Activated gamma-delta T cell treated with Interleukin-2 at 50 U/mL for 16 hours (primary cell): ENCODE results near the gene KRTAP10-7.
"Not testable (repeated sequence)": the region's sequence is repeated elsewhere in the genome, so short reads cannot be mapped to it uniquely, and the experiment has no call there.

Experiments
- DNase-seq: peaks from one replicate; pipeline ENCODE4 v3.0.0-alpha.2; 2020

The KRTAP10-7 gene

DNA sequence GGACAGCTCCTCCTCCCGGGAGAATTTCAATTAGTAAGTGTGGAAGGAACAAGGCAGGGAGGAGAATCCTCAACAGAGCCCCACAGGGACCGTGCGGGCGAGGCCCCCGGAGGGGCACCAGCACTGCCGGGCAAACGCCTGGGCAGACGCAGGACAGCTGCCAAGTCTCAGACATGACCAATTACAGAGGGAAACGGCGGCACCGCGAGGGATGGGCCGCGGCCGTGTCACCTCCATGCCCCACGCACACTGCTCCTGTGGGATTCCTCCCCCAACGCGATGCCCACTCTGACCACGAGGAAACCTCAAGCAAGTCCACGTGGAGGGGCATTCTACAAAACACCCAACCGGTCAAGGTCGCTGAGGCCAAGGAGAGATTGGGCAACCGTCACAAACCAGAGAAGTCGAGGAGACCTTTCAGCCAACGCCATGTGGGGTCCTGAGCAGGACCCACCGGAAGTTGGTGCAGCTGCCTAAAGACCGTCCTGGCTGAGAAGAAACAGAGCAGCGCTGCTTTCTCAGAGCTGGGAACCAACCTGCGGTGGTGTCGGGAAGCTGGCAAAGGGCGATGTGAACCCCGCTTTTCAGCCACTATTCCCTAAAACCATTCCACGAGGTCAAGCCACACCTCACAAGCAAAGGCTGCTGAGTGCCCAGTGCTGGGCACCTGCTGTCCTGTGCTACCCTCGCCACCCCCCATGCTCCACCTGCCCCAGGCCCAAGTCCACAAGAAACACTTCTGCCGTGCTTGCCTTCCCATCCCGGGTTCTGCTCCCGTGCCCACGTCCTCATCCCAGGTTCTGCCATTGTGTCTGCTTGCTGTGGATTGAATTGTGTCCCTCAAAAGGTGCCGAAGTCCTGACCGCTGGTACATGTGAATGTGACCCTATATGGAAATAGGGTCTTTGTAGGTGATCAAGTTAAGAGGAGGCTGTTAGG lies 28.3 kb upstream of the KRTAP10-7 start:
- no peak for DNase-seq

DNA sequence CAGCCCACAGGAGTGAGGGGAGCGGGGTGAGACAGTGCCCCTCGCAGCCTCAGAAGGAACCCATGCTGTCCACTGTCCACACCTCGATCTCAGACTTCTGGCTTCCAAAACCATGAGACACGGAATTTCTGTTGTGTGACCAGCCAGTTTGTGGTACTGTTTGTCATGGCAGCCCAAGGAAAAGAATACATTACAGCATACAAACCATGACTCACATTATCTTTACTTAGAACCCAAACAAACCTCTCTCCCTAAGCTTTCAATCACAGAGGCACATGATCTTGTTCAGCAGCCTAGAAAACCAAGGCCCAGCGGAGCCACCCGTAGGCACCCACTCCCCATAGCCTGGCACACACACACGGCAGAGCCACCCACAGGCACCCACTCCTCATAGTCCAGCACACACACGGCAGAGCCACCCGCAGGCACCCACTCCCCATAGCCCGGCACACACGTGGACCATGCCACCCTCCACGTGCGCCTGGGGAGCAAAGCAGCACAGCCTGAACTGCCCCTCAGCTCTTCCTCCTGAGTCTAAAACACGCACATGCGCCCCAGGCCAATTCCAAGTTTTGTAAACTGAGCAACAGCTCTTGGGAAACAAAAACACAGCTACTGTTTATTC lies 27.3 kb upstream of the KRTAP10-7 start:
- no peak for DNase-seq

DNA sequence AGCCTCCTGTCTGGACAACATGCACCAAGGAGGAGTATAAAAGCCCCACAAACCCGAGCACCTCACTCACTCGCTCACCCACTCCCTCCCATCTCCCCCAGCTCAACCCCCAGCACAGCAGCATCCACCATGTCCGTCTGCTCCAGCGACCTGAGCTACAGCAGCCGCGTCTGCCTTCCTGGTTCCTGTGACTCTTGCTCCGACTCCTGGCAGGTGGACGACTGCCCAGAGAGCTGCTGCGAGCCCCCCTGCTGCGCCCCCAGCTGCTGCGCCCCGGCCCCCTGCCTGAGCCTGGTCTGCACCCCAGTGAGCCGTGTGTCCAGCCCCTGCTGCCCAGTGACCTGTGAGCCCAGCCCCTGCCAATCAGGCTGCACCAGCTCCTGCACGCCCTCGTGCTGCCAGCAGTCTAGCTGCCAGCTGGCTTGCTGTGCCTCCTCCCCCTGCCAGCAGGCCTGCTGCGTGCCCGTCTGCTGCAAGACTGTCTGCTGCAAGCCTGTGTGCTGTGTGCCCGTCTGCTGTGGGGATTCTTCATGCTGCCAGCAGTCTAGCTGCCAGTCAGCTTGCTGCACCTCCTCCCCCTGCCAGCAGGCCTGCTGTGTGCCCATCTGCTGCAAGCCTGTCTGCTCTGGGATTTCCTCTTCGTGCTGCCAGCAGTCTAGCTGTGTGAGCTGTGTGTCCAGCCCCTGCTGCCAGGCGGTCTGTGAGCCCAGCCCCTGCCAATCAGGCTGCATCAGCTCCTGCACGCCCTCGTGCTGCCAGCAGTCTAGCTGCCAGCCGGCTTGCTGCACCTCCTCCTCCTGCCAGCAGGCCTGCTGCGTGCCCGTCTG lies 26.6 kb upstream of the KRTAP10-7 start, which contains the start of gene KRTAP10-4:
Gene KRTAP10-4, plus strand, starts transcription at position 100 of the 827 bp plus-strand sequence. Its CDS starts 30 bp downstream, at position 130.
- not testable (repeated sequence) for DNase-seq

- no peak for DNase-seq
These were observed 25.7 kb upstream of the KRTAP10-7 start for GRCh38 chr21:44574457-44575306.

DNA sequence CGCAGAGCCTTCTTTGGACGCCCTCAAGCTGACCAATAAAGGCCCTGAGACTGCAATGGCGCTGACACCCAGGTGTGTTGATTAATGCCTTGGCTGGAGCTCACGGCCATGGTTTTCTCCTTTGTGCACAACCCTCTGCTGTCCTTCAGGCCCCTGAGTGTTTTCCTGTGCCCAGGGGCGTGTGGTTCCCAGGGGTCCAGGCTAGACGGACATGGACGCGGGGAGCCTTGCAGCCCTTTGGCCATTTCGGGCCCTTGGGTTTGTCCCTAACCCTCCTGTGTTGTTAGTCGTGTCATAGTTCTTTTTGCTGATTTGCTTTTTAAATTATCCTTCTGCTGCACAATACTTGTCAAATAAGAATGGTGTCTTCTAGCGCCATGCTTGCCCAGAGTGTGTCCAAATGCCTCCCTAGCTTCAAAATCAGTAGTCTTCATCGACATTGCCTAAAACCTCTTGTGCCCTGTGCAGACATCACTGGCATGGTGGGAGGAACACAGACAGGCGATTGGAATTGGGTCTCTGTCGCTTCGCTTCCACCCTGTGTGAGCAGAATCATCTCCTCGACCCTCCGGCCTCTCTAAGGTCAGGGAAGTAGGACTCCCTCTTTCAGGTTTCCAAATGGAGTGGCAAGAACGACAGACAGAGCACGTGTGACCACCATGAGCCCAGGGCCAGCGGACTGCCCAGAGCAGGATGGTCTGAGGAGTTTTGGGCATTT lies 24.9 kb upstream of the KRTAP10-7 start:
- DNase-seq, result no peak

DNA sequence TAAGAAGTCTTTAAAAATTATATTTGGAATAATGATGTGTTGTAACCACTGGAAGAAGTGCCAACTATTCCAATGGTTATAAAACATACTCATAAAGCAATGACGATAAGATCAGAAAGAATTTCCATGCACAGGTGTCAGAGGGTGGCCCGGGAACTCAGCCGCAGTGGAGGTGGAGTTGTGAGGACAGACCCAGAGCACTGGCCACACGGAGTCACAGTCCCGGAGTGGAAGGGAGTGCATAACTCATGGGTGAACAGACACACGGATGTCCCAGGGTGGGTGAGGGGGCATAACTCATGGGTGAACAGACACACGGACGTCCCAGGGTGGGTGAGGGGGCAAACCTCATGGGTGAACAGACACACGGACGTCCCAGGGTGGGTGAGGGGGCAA lies 24.4 kb upstream of the KRTAP10-7 start:
- no peak for DNase-seq

GRCh38 chr21:44578371-44579055 lies 21.9 kb upstream of the KRTAP10-7 start:
- no peak for DNase-seq

DNA sequence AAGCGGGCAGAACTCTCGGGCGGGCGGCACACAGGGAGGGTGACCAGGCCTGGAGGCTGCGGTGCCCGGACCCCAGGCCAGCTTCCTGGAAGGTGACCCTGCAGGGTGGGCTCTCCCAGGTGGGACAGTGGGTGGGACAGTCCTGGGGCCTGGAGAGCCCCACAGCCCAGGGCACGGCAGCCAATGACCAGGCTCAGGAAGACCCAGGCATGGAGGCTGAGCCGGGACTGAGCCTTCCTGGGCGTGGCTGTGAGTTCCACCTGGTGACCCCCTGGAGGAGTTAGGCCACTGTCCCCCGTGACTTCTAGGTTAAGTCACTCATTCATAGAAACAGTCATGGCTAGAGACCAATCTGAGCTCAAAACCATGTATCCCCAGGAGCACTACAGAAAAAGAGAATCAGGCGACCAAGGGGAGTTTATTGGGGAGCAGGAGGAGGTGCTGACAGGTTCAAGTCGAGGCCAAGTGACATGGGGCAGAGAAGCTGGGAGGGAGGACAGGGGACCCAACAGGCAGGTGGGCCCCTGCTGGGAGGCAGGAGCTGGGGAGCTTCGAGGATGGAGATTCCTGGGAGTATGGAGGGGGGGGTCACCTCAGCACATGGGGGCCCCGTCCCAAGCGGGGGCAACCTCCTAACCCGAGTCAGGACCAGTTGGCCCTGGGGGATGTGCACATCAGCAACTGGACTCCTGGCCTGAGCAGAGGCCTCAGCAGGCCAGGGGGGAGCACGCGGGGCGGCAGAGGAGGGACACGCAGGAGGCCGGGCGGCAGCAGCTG lies 21.2 kb upstream of the KRTAP10-7 start:
- no peak for DNase-seq

- no peak for DNase-seq
These were observed 20.6 kb upstream of the KRTAP10-7 start for GRCh38 chr21:44579833-44580144.

DNA sequence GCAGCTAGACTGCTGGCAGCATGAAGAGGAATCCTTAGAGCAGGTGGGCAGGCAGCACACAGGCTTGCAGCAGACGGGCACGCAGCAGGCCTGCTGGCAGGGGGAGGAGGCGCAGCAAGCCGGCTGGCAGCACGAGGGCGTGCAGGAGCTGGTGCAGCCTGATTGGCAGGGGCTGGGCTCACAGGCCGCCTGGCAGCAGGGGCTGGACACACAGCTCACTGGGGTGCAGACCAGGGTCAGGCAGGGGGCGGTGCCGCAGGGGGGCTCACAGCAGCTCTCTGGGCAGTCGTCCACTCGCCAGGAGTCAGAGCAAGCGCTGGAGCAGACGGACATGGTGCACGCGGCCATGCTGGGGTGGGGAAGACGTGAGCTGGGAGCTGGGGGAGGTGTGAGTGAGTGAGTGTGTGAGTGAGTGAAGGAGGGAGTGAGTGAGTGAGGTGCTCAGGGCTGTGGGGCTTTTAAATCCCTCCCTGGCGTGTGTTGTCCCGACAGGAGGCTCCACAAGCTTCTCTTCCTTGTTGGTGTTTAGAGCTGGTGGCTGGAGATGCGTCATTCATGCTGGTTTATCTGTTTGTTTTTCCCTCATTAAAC lies 20.1 kb upstream of the KRTAP10-7 start, which contains the start of gene KRTAP10-5:
Gene KRTAP10-5, minus strand, starts transcription at position 374 of the 591 bp plus-strand sequence. Its CDS starts 26 bp downstream, at position 348.
- not testable (repeated sequence) for DNase-seq

DNA sequence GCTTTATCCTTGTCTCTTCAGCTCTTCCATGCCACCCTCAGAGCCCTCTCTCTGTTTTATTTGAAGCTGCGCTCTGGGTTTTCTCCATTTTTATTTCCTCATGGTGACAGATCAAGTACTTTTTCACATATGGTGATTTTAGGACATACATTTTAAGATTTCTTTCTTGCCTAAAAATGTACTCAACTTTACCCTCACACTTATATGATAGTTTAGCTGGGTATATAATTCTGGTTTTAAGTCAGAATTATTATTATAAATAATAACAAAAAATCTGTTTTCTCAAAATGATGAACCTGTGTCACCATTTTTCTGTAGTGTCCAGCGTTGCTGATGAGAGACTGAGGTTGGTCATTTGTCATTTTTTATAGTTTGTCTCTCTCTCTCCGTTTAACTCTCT lies 19.2 kb upstream of the KRTAP10-7 start:
- no peak for DNase-seq

DNA sequence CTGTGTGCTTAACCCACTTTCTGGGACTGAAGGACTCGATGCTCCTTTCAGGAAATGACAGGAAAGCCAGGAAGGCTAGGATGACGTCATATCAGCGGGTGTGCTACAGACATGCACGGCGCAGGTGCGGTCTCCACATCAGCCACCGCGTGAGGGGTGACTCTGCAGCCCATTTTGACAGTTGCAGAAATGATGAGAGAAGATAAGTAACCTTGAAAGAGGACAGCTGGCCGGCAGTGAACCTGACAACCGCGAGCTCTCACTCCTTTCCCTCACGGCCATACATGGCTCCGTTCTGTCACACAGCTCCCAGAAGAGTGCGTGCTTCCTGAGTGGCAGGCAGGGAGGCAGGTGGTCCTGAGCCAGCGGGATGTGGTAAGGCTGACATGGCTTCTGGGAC lies 18.3 kb upstream of the KRTAP10-7 start:
- no peak for DNase-seq

GRCh38 chr21:44583089-44583799 lies 17.2 kb upstream of the KRTAP10-7 start:
- no peak for DNase-seq

- DNase-seq, result no peak
These were observed 16.6 kb upstream of the KRTAP10-7 start for GRCh38 chr21:44583800-44584147.

GRCh38 chr21:44585892-44586291 lies 14.5 kb upstream of the KRTAP10-7 start:
- no peak for DNase-seq

DNA sequence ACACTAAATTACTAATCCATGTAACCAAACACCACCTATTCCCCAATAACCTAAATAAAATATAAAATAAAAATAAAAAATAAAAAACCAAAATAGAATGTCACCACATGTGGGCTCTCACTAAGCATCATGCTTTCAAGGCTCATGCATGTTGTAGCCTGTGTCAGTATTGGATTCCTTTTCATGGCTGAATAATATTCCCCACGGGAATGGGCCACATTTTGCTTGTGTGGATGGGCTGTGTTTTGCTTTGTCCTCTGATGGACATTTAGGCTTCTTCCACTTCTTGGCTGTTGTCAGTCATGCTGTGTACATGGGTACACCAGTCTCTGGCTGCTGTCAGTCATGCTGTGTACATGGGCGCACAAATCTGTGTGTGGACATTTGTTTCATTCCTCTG lies 11.3 kb upstream of the KRTAP10-7 start:
- DNase-seq, result no peak

GRCh38 chr21:44589586-44590305 lies 10.7 kb upstream of the KRTAP10-7 start:
- DNase-seq, result no peak

- no peak for DNase-seq
These were observed 10.1 kb upstream of the KRTAP10-7 start for GRCh38 chr21:44590311-44590721.
